Measurements from ENCODE around the gene NANP. TPM values are rescaled to one million over a fixed set of nuclear protein-coding genes. Genes with fewer than 3 reads are reported as not detected.

NANP gene
- total and polyA plus RNA-seq, 2 of the 4 experiments (the other 2 are of a cell fraction) = 4.9 to 7.2 TPM

GRCh38 chr20:25623225-25623735 is 534 bp downstream of the NANP start:
- intact Hi-C loops (cut with micrococcal nuclease) (loop anchor here (2.0 to 10.0 kb wide), 5 partner anchors 81 to 198 kb away; no protein-coding TSS in a partner anchor), dilution Hi-C loops (cut with HindIII; ENCODE audit: low sequenced_read_pairs, unreplicated experiment) (no loop called here), in situ Hi-C loops (cut with MboI; ENCODE audit: low sequenced_read_pairs) (no loop called here)
- DNase-seq (peak; percentile 24), ATAC-seq (ENCODE audit: low read depth) (peak; percentile 38)
- Histone ChIP-seq H3K27ac (ENCODE audit: insufficient read depth, low read length) (peak overlapping the region; percentile 66), H2BK20ac (ENCODE audit: low read depth, low read length) (no peak overlapping the region), H3K79me1 (ENCODE audit: low read depth in 1 of 2, low read length in 2 of 2) (peaks cover 33 to 52% of the 10 kb centered on the region in 2 experiments), H4K8ac (ENCODE audit: low read depth in 2 of 2, low read length in 2 of 2) (peak overlapping the region; percentile 71 to 83), H2AK5ac (ENCODE audit: low read depth, low read length) (peak overlapping the region; percentile 15), H3K14ac (replicated peaks; ENCODE audit: low read depth, low read length) (peak overlapping the region; percentile 98), H3K4me3 (ENCODE audit: insufficient read depth, low read depth, low read length) (peak overlapping the region; percentile 77), H2BK5ac (ENCODE audit: low read depth, low read length, poor library complexity, severe bottlenecking) (peak overlapping the region; percentile 78), H4K5ac (ENCODE audit: low read depth, low read length) (peak overlapping the region; percentile 50; the same call in 1 of the 2 replicates), H3K9ac (ENCODE audit: low read depth, low read length) (peak overlapping the region; percentile 75), H3K56ac (ENCODE audit: extremely low read depth, insufficient read depth, low read length) (peak overlapping the region; percentile 70), H3K36me3 (ENCODE audit: control insufficient read depth, insufficient read depth, low read length) (no peaks in the 10 kb centered on the region), H3K4ac (ENCODE audit: low read depth, low read length) (peak overlapping the region; percentile 88), H2AFZ (replicated peaks; ENCODE audit: low read length, poor library complexity) (peak overlapping the region; percentile 99), H3K9me1 (ENCODE audit: insufficient read depth, low read length) (peaks cover 3% of the 10 kb centered on the region; the same call in 1 of the 2 replicates), H3K4me2 (ENCODE audit: low read depth, low read length) (peak overlapping the region; percentile 82), H3K23ac (ENCODE audit: low read depth, low read length) (peak overlapping the region; percentile 98), H4K20me1 (ENCODE audit: insufficient read depth, low read length) (peaks cover 9% of the 10 kb centered on the region; the same call in 1 of the 2 replicates), H3K18ac (ENCODE audit: low read depth, low read length) (peak overlapping the region; percentile 2; the same call in 1 of the 2 replicates), H3K27me3 (ENCODE audit: control insufficient read depth, insufficient read depth, low read length) (no peaks in the 10 kb centered on the region), H4K91ac (ENCODE audit: insufficient read depth, low read depth, low read length) (peak overlapping the region; percentile 89), H3K4me1 (ENCODE audit: control insufficient read depth, insufficient read depth, low read length) (peaks cover 5% of the 10 kb centered on the region; the same call in 1 of the 2 replicates), H3K9me3 (ENCODE audit: control insufficient read depth, insufficient read depth, low read length) (no peaks in the 10 kb centered on the region), H2BK15ac (ENCODE audit: low read depth, low read length) (peak overlapping the region; percentile 7; the same call in 1 of the 3 replicates), H2BK120ac (ENCODE audit: low read depth, low read length) (no peak overlapping the region), H2AK9ac (replicated peaks; ENCODE audit: low read depth, low read length, poor library complexity) (peak overlapping the region; percentile 98)
- BruUV-seq (replicated peaks) = no TSS peak
- 0% methylated on average over 20 of the region's 45 CpGs; no CpG with 5 or more reads in 1 of the 2 experiments for WGBS, 2 experiments (ENCODE audit: extremely low coverage in 2 of 2, insufficient read length in 1 of 2)
- TF ChIP-seq MXI1 (IDR thresholded peaks at IDR 0.05; ENCODE audit: borderline replicate concordance, low read depth, low read length) = peak; percentile 92; the same call in 1 of the 2 replicates
- TF ChIP-seq CHD1 (IDR thresholded peaks at IDR 0.05; ENCODE audit: low read depth, low read length) = 0 out of 2 replicates have a peak, but pooled peaks have one; percentile 29
- no peak for TF ChIP-seq FOS (IDR thresholded peaks at IDR 0.05; ENCODE audit: low read depth, low read length)
- no peak for TF ChIP-seq MAZ (IDR thresholded peaks at IDR 0.05; ENCODE audit: borderline replicate concordance, low read depth, low read length)
- TF ChIP-seq BHLHE40 (IDR thresholded peaks at IDR 0.05; ENCODE audit: low read depth, low read length) = peak; percentile 71; the same call in 1 of the 2 replicates
- TF ChIP-seq, protein P1, sequence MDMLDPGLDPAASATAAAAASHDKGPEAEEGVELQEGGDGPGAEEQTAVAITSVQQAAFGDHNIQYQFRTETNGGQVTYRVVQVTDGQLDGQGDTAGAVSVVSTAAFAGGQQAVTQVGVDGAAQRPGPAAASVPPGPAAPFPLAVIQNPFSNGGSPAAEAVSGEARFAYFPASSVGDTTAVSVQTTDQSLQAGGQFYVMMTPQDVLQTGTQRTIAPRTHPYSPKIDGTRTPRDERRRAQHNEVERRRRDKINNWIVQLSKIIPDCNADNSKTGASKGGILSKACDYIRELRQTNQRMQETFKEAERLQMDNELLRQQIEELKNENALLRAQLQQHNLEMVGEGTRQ (IDR thresholded peaks at IDR 0.05; ENCODE audit: low read depth, low read length) = peak; percentile 82
- TF ChIP-seq RAD21 (IDR thresholded peaks at IDR 0.05; ENCODE audit: low read length) = 0 out of 2 replicates have a peak, but pooled peaks have one; percentile 13
- TF ChIP-seq SMC3 (IDR thresholded peaks at IDR 0.05; ENCODE audit: low read depth, low read length) = no peak
- ChIA-PET POLR2A (ENCODE audit: unreplicated experiment) (no interaction called here), CTCF (interaction anchor here (0.8 kb wide), 1 partner anchor 30 kb away, joined by 4 read pairs; no protein-coding TSS in a partner anchor)
